Right atrium auricular region (tissue), 2 donors: ENCODE data around the gene ODF2. TPM values are rescaled to one million over a fixed set of nuclear protein-coding genes. Genes with fewer than 3 reads are reported as not detected.
"Not testable (repeated sequence)": the region's sequence is repeated elsewhere in the genome, so short reads cannot be mapped to it uniquely, and the experiment has no call there.

Source experiments
- DNase-seq: peaks from one replicate; pipeline ENCODE4 v3.0.0-alpha.2; 2019; ENCODE audit warnings: low spot score
- H3K27ac ChIP-seq, 2 donors: fragments of 200-600 bp; sonication (generic); 1 replicate in 1 of 2; 2 replicates in 1 of 2; pipeline ENCODE4 v1.5.1; 2016 to 2019
- H3K27me3 ChIP-seq, 2 donors: fragments of 200-600 bp; sonication (generic); one replicate each; pipeline versions ENCODE4 v1.5.1 to v1.6.0; 2017 to 2019
- H3K36me3 ChIP-seq: fragments of 200-600 bp; sonication (generic); one replicate; pipeline ENCODE4 v1.5.1; 2016
- H3K4me1 ChIP-seq, 2 donors: fragments of 200-600 bp; sonication (generic); one replicate each; pipeline versions ENCODE4 v1.5.1 to v1.6.0; 2017 to 2019
- H3K4me3 ChIP-seq, 2 donors: fragments of 200-600 bp; sonication (generic); 1 replicate in 1 of 2; 2 replicates in 1 of 2; pipeline ENCODE4 v1.5.1; 2017 to 2019; ENCODE audit warnings: mild to moderate bottlenecking in 1 of 2, moderate library complexity in 1 of 2
- H3K9me3 ChIP-seq, 2 donors: fragments of 200-600 bp; sonication (generic); one replicate each; pipeline ENCODE4 v1.5.1; 2019
- CTCF ChIP-seq, 2 donors: fragments of 200-600 bp; sonication (generic); IDR thresholded peaks; one replicate each; pipeline ENCODE4 v1.5.1; 2019; ENCODE audit warnings: antibody characterized with exemption in 2 of 2
- total RNA-seq, 2 donors: library from RNA; depleted of rRNA; stranded (reverse); fragments of >200 nt; gene quantifications; one replicate each; pipeline ENCODE4 v1.1.0, GENCODE V29; 2016

The ODF2 gene
- total RNA-seq, 2 donors from 2014 or later = 9.7 to 12.1 TPM

- no peak overlapping the region for H3K4me3 ChIP-seq
- H3K9me3 ChIP-seq = no peaks in the 10 kb centered on the region
- no peak for TF ChIP-seq CTCF (IDR thresholded peaks at IDR 0.05)
- H3K27me3 ChIP-seq = no peaks in the 10 kb centered on the region
- no peak overlapping the region for H3K27ac ChIP-seq
- peaks cover 0 to 9% of the 10 kb centered on the region in 2 donors for H3K4me1 ChIP-seq
- H3K36me3 ChIP-seq = no peaks in the 10 kb centered on the region
- no peak for DNase-seq
These were observed 16.5 kb upstream of the ODF2 start for GRCh38 chr9:128439273-128439672.

- no peak for DNase-seq
- H3K4me1 ChIP-seq = peaks cover 0 to 9% of the 10 kb centered on the region in 2 donors
- H3K36me3 ChIP-seq = no peaks in the 10 kb centered on the region
- H3K4me3 ChIP-seq = no peak overlapping the region
- H3K27me3 ChIP-seq = no peaks in the 10 kb centered on the region
- no peaks in the 10 kb centered on the region for H3K9me3 ChIP-seq
- no peak for TF ChIP-seq CTCF (IDR thresholded peaks at IDR 0.05)
- no peak overlapping the region for H3K27ac ChIP-seq
These were observed 13.7 kb upstream of the ODF2 start for GRCh38 chr9:128442150-128442549.

DNA sequence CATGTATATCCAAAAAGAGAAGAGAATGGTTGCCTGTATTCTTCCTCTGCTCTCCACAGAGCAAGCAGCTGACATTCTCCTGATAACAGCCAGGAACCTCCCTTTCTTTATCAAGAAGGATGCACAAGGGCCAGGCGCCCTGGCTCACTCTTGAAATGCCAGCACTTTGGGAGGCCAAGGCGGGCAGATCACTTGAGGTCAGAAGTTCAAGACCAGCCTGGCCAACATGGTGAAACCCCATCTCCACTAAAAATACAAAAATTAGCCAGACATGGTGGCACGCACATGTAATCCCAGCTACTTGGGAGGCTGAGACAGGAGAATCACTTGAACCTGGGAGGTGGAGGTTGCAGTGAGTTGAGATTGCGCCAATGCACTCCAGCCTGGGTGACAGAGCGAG is 9.3 kb upstream of the ODF2 start:
- H3K4me1 ChIP-seq, H3K27ac ChIP-seq, DNase-seq, H3K4me3 ChIP-seq, H3K9me3 ChIP-seq, H3K27me3 ChIP-seq, H3K36me3 ChIP-seq: not testable (repeated sequence)

GRCh38 chr9:128448746-128449145 is 7.1 kb upstream of the ODF2 start:
- Histone ChIP-seq H3K9me3 (no peaks in the 10 kb centered on the region), H3K36me3 (no peaks in the 10 kb centered on the region), H3K4me1 (no peaks in the 10 kb centered on the region), H3K27ac (no peak overlapping the region), H3K27me3 (no peaks in the 10 kb centered on the region), H3K4me3 (no peak overlapping the region)
- no peak for TF ChIP-seq CTCF (IDR thresholded peaks at IDR 0.05)
- no peak for DNase-seq

DNA sequence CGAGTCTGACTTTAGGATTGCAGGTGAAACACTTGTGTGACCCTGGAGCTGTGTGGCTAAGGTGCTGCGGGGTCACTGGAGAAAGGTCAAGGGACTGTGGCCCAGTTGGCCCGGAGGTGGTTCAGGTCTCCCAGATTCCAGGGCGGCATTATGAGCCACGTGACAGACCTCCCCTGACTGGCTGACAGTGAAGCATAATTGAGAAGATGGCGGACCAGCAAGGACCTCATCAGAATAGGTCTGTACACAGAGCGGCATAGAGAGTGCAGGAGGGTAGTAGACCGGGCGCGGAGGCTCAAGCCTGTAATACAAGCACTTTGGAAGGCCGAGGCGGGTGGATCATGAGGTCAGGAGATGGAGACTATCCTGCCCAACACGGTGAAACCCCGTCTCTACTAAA is 815 bp upstream of the ODF2 start:
- Histone ChIP-seq H3K4me1 (peaks cover 0 to 17% of the 10 kb centered on the region in 2 donors), H3K27ac (no peak overlapping the region), H3K9me3 (no peaks in the 10 kb centered on the region), H3K27me3 (no peaks in the 10 kb centered on the region), H3K36me3 (peaks cover under 1% of the 10 kb centered on the region), H3K4me3 (no peak overlapping the region)
- DNase-seq = no peak
- TF ChIP-seq CTCF (IDR thresholded peaks at IDR 0.05) = no peak

- H3K36me3 ChIP-seq = peaks cover 16% of the 10 kb centered on the region
- peak overlapping the region; percentile 81 for H3K27ac ChIP-seq
- no peaks in the 10 kb centered on the region for H3K9me3 ChIP-seq
- no peaks in the 10 kb centered on the region for H3K27me3 ChIP-seq
- H3K4me3 ChIP-seq = peak overlapping the region; percentile 79 to 93
- peaks cover 0 to 17% of the 10 kb centered on the region in 2 donors for H3K4me1 ChIP-seq
- TF ChIP-seq CTCF (IDR thresholded peaks at IDR 0.05) = no peak
- DNase-seq = peak; percentile 68
These were observed 831 bp downstream of the ODF2 start for GRCh38 chr9:128456613-128457061.
